ENCODE results near the gene CEL. TPM values are rescaled to one million over a fixed set of nuclear protein-coding genes. Genes with fewer than 3 reads are reported as not detected.
A peak's percentile ranks its signal among the peaks of the same experiment; 100 is the strongest.

The CEL gene
- total RNA-seq, 1 donor from 2014 or later, result 3.5 TPM

- Mint-ChIP-seq H3K27ac (ENCODE audit: unreplicated experiment) (no peak overlapping the region), H3K27me3 (ENCODE audit: low read depth) (no peaks in the 10 kb centered on the region), H3K9me3 (no peaks in the 10 kb centered on the region), H3K36me3 (ENCODE audit: low read depth) (no peaks in the 10 kb centered on the region), H3K4me3 (no peak overlapping the region), H3K4me1 (no peaks in the 10 kb centered on the region)
- TF ChIP-seq CTCF (conservative IDR thresholded peaks at IDR 0.05), result no peak
- DNase-seq (ENCODE audit: low read depth, low spot score), result no peak
These were observed 10.4 kb upstream of the CEL start for GRCh38 chr9:133051281-133051900.

GRCh38 chr9:133051966-133052539 is 9.7 kb upstream of the CEL start:
- H3K36me3 Mint-ChIP-seq (ENCODE audit: low read depth), result no peaks in the 10 kb centered on the region
- no peaks in the 10 kb centered on the region for H3K27me3 Mint-ChIP-seq (ENCODE audit: low read depth)
- H3K4me3 Mint-ChIP-seq, result no peak overlapping the region

GRCh38 chr9:133054194-133054890 is 7.4 kb upstream of the CEL start:
- Mint-ChIP-seq H3K36me3 (ENCODE audit: low read depth) (no peaks in the 10 kb centered on the region), H3K4me3 (no peak overlapping the region), H3K4me1 (peaks cover 7% of the 10 kb centered on the region), H3K27me3 (ENCODE audit: low read depth) (no peaks in the 10 kb centered on the region), H3K27ac (ENCODE audit: unreplicated experiment) (no peak overlapping the region), H3K9me3 (no peaks in the 10 kb centered on the region)
- TF ChIP-seq CTCF (conservative IDR thresholded peaks at IDR 0.05), result no peak
- no peak for DNase-seq (ENCODE audit: low read depth, low spot score)

More at GRCh38 chr9:133051966-133052539, 9.7 kb upstream of the CEL start:
- H3K4me1 Mint-ChIP-seq, result no peaks in the 10 kb centered on the region
- no peaks in the 10 kb centered on the region for H3K9me3 Mint-ChIP-seq
- no peak for TF ChIP-seq CTCF (conservative IDR thresholded peaks at IDR 0.05)
- H3K27ac Mint-ChIP-seq (ENCODE audit: unreplicated experiment), result no peak overlapping the region
- DNase-seq (ENCODE audit: low read depth, low spot score), result no peak

- H3K27ac Mint-ChIP-seq (ENCODE audit: unreplicated experiment), result peak overlapping the region; percentile 67
- no peak overlapping the region for H3K4me3 Mint-ChIP-seq
- H3K27me3 Mint-ChIP-seq (ENCODE audit: low read depth), result no peaks in the 10 kb centered on the region
- peaks cover 13% of the 10 kb centered on the region for H3K4me1 Mint-ChIP-seq
- TF ChIP-seq CTCF (conservative IDR thresholded peaks at IDR 0.05), result no peak
- DNase-seq (ENCODE audit: low read depth, low spot score), result no peak
- no peaks in the 10 kb centered on the region for H3K9me3 Mint-ChIP-seq
- no peaks in the 10 kb centered on the region for H3K36me3 Mint-ChIP-seq (ENCODE audit: low read depth)
These were observed 6.8 kb upstream of the CEL start for GRCh38 chr9:133054966-133055365.

GRCh38 chr9:133055788-133056420 is 5.9 kb upstream of the CEL start:
- H3K27ac Mint-ChIP-seq (ENCODE audit: unreplicated experiment), result no peak overlapping the region
- TF ChIP-seq CTCF (conservative IDR thresholded peaks at IDR 0.05), result no peak
- DNase-seq (ENCODE audit: low read depth, low spot score), result no peak
- H3K4me1 Mint-ChIP-seq, result peaks cover 18% of the 10 kb centered on the region
- H3K36me3 Mint-ChIP-seq (ENCODE audit: low read depth), result no peaks in the 10 kb centered on the region
- H3K27me3 Mint-ChIP-seq (ENCODE audit: low read depth), result no peaks in the 10 kb centered on the region
- H3K9me3 Mint-ChIP-seq, result no peaks in the 10 kb centered on the region
- no peak overlapping the region for H3K4me3 Mint-ChIP-seq

Measured in neural crest cell (in vitro differentiated cells).